Central memory CD4-positive, alpha-beta T cell (primary cell): ENCODE results near the gene CRMP1.
"Not testable (repeated sequence)": the region's sequence is repeated elsewhere in the genome, so short reads cannot be mapped to it uniquely, and the experiment has no call there.

Experiments
- DNase-seq: peaks from one replicate; pipeline ENCODE4 v3.0.0; 2022

CRMP1 gene

GRCh38 chr4:5816851-5817375, 76.0 kb downstream of the CRMP1 start:
- DNase-seq, result no peak

GRCh38 chr4:5816101-5816500, 76.8 kb downstream of the CRMP1 start:
- DNase-seq, result no peak

- no peak for DNase-seq
These were observed 77.2 kb downstream of the CRMP1 start for GRCh38 chr4:5815641-5816040.

- no peak for DNase-seq
These were observed 78.5 kb downstream of the CRMP1 start for GRCh38 chr4:5814421-5814820.

GRCh38 chr4:5813882-5814255, 79.0 kb downstream of the CRMP1 start:
- no peak for DNase-seq

GRCh38 chr4:5812506-5813229, 80.2 kb downstream of the CRMP1 start:
- peak; percentile 1 for DNase-seq

GRCh38 chr4:5812057-5812456, 80.8 kb downstream of the CRMP1 start:
- not testable (repeated sequence) for DNase-seq

- no peak for DNase-seq
These were observed 82.0 kb downstream of the CRMP1 start for GRCh38 chr4:5810770-5811430.

- no peak for DNase-seq
These were observed 82.7 kb downstream of the CRMP1 start for GRCh38 chr4:5810151-5810550.

- no peak for DNase-seq
These were observed 83.6 kb downstream of the CRMP1 start for GRCh38 chr4:5809216-5809776.

- no peak for DNase-seq
These were observed 84.7 kb downstream of the CRMP1 start for GRCh38 chr4:5808081-5808741.

GRCh38 chr4:5805270-5805669, 87.6 kb downstream of the CRMP1 start:
- DNase-seq, result no peak

GRCh38 chr4:5804656-5805055, 88.2 kb downstream of the CRMP1 start:
- DNase-seq, result no peak

GRCh38 chr4:5802565-5802964, 90.3 kb downstream of the CRMP1 start:
- DNase-seq, result no peak

GRCh38 chr4:5801696-5802095, 91.2 kb downstream of the CRMP1 start:
- no peak for DNase-seq

GRCh38 chr4:5800496-5800895, 92.4 kb downstream of the CRMP1 start:
- no peak for DNase-seq

- no peak for DNase-seq
These were observed 93.5 kb downstream of the CRMP1 start for GRCh38 chr4:5799406-5799805.

- no peak for DNase-seq
These were observed 93.9 kb downstream of the CRMP1 start for GRCh38 chr4:5798946-5799345.

- DNase-seq, result no peak
These were observed 94.4 kb downstream of the CRMP1 start for GRCh38 chr4:5798462-5798861.

- DNase-seq, result no peak
These were observed 95.0 kb downstream of the CRMP1 start for GRCh38 chr4:5797866-5798265.

- no peak for DNase-seq
These were observed 95.9 kb downstream of the CRMP1 start for GRCh38 chr4:5796976-5797375.

GRCh38 chr4:5795580-5795979, 97.3 kb downstream of the CRMP1 start:
- DNase-seq, result no peak

GRCh38 chr4:5793514-5793913, 99.4 kb downstream of the CRMP1 start:
- DNase-seq, result no peak

GRCh38 chr4:5791654-5792053, 101.2 kb downstream of the CRMP1 start:
- no peak for DNase-seq
